HepG2 (cell line): Measurements from ENCODE around the gene ZNF12. TPM values are rescaled to one million over a fixed set of nuclear protein-coding genes. Genes with fewer than 3 reads are reported as not detected.

Source experiments
- ATAC-seq: fragments of 200-7000 bp; cut with Tn5 transposase; 3 replicates; pipeline ENCODE4 v1.9.1; 2020; ENCODE audit warnings: mild to moderate bottlenecking, moderate library complexity
- BruUV-seq: library from RNA; stranded (reverse); fragments of 400-500 nt; replicated peaks from 2 replicates; lab custom pipeline; 2021; lab: Mats Ljungman, UMichigan
- CTCF ChIA-PET: fragments of 300-600 bp; formaldehyde crosslinking; extraction: SDS; loops from one replicate; lab custom pipeline; 2021; ENCODE audit warnings: low total read pairs, inconsistent platforms, low intra/inter-chr PET ratio; lab: Yijun Ruan, JAX
- POLR2A ChIA-PET: fragments of 350-600 bp; sonication (Branson Sonifier 250); formaldehyde crosslinking; loops from one replicate; lab custom pipeline; 2020; ENCODE audit warnings: antibody characterized with exemption, inconsistent platforms; lab: Yijun Ruan, JAX
- DNase-seq: peaks from one replicate; pipeline ENCODE4 v3.0.0-alpha.2; 2015; ENCODE audit warnings: low spot score
- FAIRE-seq: peaks from 3 replicates; lab custom pipeline; 2011; peaks lifted over from hg19 to GRCh38; lab: Jason Lieb, UNC
- H2AFZ ChIP-seq: one replicate; pipeline ENCODE4 v1.6.1; 2011; ENCODE audit warnings: low read length, inconsistent platforms
- H3K27ac ChIP-seq: fragments of 300-600 bp; 3 replicates; pipeline ENCODE4 v1.8.0; 2011; ENCODE audit warnings: mixed run types, mild to moderate bottlenecking, mixed read lengths, low read length, inconsistent platforms; ENCODE audit not compliant: insufficient read depth; ENCODE audit errors: extremely low read length
- H3K27me3 ChIP-seq, 2 experiments: fragments of 200-600 bp in 1 of 2; 2 replicates in 1 of 2; 3 replicates in 1 of 2; pipeline versions ENCODE4 v1.6.0 to v1.8.0; 2011; ENCODE audit warnings: low read length in 2 of 2, mild to moderate bottlenecking in 2 of 2, moderate library complexity in 2 of 2, inconsistent platforms in 1 of 2; ENCODE audit not compliant: insufficient read depth in 2 of 2, control insufficient read depth in 1 of 2
- H3K36me3 ChIP-seq, 2 experiments: fragments of 200-600 bp in 1 of 2; replicated peaks in 1 of 2; 2 replicates in 1 of 2; 3 replicates in 1 of 2; pipeline versions ENCODE4 v1.5.1 to v1.8.0; 2011; ENCODE audit warnings: low read length in 2 of 2, inconsistent platforms in 1 of 2; ENCODE audit not compliant: insufficient read depth in 2 of 2, control insufficient read depth in 1 of 2
- H3K4me1 ChIP-seq: 2 replicates; pipeline ENCODE4 v1.5.1; 2012; ENCODE audit warnings: low read length, inconsistent platforms; ENCODE audit not compliant: insufficient read depth
- H3K4me2 ChIP-seq: 2 replicates; pipeline ENCODE4 v1.6.0; 2011; ENCODE audit warnings: low read depth, low read length, inconsistent platforms
- H3K4me3 ChIP-seq, 3 experiments: fragments of 200-600 bp in 1 of 3; sonication (generic), shearing (Covaris generic) in 1 of 3; replicated peaks in 1 of 3; 2 replicates each; pipeline ENCODE4 v1.5.1; 2011 to 2016; ENCODE audit warnings: low read length in 3 of 3, inconsistent platforms in 2 of 3, low read depth in 2 of 3, mild to moderate bottlenecking in 2 of 3, control low read depth in 1 of 3, mixed read lengths in 1 of 3; ENCODE audit not compliant: insufficient read depth in 1 of 3
- H3K79me2 ChIP-seq: one replicate; pipeline ENCODE4 v1.6.1; 2011; ENCODE audit warnings: low read length, inconsistent platforms; ENCODE audit not compliant: insufficient read depth
- H3K9ac ChIP-seq: 2 replicates; pipeline ENCODE4 v1.6.0; 2011; ENCODE audit warnings: mild to moderate bottlenecking, low read depth, low read length, inconsistent platforms; ENCODE audit not compliant: insufficient read depth
- H3K9me3 ChIP-seq: 2 replicates; pipeline ENCODE4 v1.5.1; 2012; ENCODE audit warnings: mild to moderate bottlenecking, low read length
- H4K20me1 ChIP-seq: 2 replicates; pipeline ENCODE4 v1.6.0; 2011; ENCODE audit warnings: inconsistent platforms, mild to moderate bottlenecking, low read length, moderate library complexity; ENCODE audit not compliant: insufficient read depth
- DR1 ChIP-seq: sonication (generic); formaldehyde crosslinking; IDR thresholded peaks from 2 replicates; pipeline ENCODE4 v1.8.0; 2021; ENCODE audit warnings: mild to moderate bottlenecking, missing genetic modification reagents, inconsistent platforms
- FOSL2 ChIP-seq: sonication (generic); formaldehyde crosslinking; IDR thresholded peaks from 2 replicates; pipeline ENCODE4 v1.4.0; 2020; ENCODE audit warnings: missing genetic modification reagents
- HDAC6 ChIP-seq: fragments of 200-600 bp; sonication (generic); IDR thresholded peaks from 2 replicates; pipeline ENCODE4 v1.7.0; 2017; ENCODE audit warnings: mild to moderate bottlenecking, antibody characterized with exemption, low read length, low read depth
- HNF4A ChIP-seq: sonication (generic); formaldehyde crosslinking; IDR thresholded peaks from 2 replicates; pipeline ENCODE4 v1.4.0; 2020; ENCODE audit warnings: missing genetic modification reagents
- HNRNPL ChIP-seq: fragments of 200-400 bp; formaldehyde crosslinking; IDR thresholded peaks from 2 replicates; pipeline ENCODE4 v1.6.1; 2017; ENCODE audit warnings: mild to moderate bottlenecking, low read depth, low read length
- MAFK ChIP-seq, 2 experiments: IDR thresholded peaks in 1 of 2; conservative IDR thresholded peaks in 1 of 2; 2 replicates each; pipeline ENCODE4 v1.6.1; 2011; ENCODE audit warnings: improper control_type of control experiment in 2 of 2, low read length in 2 of 2
- MLLT10 ChIP-seq: sonication (generic); formaldehyde crosslinking; IDR thresholded peaks from 2 replicates; pipeline ENCODE4 v1.4.0; 2020; ENCODE audit warnings: missing genetic modification reagents
- MTF2 ChIP-seq: sonication (generic); formaldehyde crosslinking; IDR thresholded peaks from 2 replicates; pipeline ENCODE4 v1.5.0; 2020; ENCODE audit warnings: missing genetic modification reagents, borderline replicate concordance
- MXI1 ChIP-seq: IDR thresholded peaks from 3 replicates; pipeline ENCODE4 v1.6.1; 2012; ENCODE audit warnings: low read depth, low read length, inconsistent platforms, borderline replicate concordance
- MYNN ChIP-seq: sonication (generic); formaldehyde crosslinking; IDR thresholded peaks from 2 replicates; pipeline ENCODE4 v1.4.0; 2020; ENCODE audit warnings: mild to moderate bottlenecking, low read depth, missing genetic modification reagents
- SNAI1 ChIP-seq: sonication (generic); formaldehyde crosslinking; IDR thresholded peaks from 2 replicates; pipeline ENCODE4 v1.5.0; 2020; ENCODE audit warnings: mild to moderate bottlenecking, missing genetic modification reagents, borderline replicate concordance
- ZNF670 ChIP-seq: sonication (generic); formaldehyde crosslinking; IDR thresholded peaks from 2 replicates; pipeline ENCODE4 v1.8.0; 2022; ENCODE audit warnings: mild to moderate bottlenecking, missing genetic modification reagents, borderline replicate concordance
- ZNF749 ChIP-seq: sonication (generic); formaldehyde crosslinking; IDR thresholded peaks from 2 replicates; pipeline ENCODE4 v1.8.0; 2022; ENCODE audit warnings: mild to moderate bottlenecking, missing genetic modification reagents, moderate library complexity, borderline replicate concordance
- ZNF782 ChIP-seq: sonication (generic); formaldehyde crosslinking; IDR thresholded peaks from 2 replicates; pipeline ENCODE4 v1.4.0; 2020; ENCODE audit warnings: missing genetic modification reagents, mild to moderate bottlenecking, borderline replicate concordance
- WGBS: methylation state at CpG from one replicate; pipeline ENCODE4 v1.1.6; 2017; ENCODE audit warnings: low lambda C conversion rate; 5-methylcytosine and 5-hydroxymethylcytosine counted together
- in situ Hi-C: cut with HindIII; loops from 2 replicates; pipeline ENCODE4 v1.10.0; 2017; ENCODE audit warnings: low pct_unique_long_range_greater_than_20kb; ENCODE audit not compliant: extremely low pct_ligation_motif_present
- intact Hi-C: fragments of 100-400 bp; cut with micrococcal nuclease; formaldehyde crosslinking; loops from one replicate; pipeline ENCODE4 v1.10.0; 2022; ENCODE audit not compliant: unreplicated experiment
- polyA plus RNA-seq, 8 experiments: library from polyadenylated mRNA; depleted of rRNA in 3 of 8; stranded (reverse) in 7 of 8; unstranded in 1 of 8; fragments of >200 nt; fragmentation: Illumina TruSeq in 4 of 8; extraction: Trizol in 4 of 8; gene quantifications; 2 replicates each; pipeline versions ENCODE4 v1.2.1 to v1.2.3, GENCODE V29; 2011 to 2016; ENCODE audit warnings: low read depth in 4 of 8, missing spikeins in 1 of 8, mixed read lengths in 1 of 8; ENCODE audit not compliant: insufficient read depth in 1 of 8
- total RNA-seq, 5 experiments: library from RNA; depleted of rRNA; stranded (reverse); fragments of >200 nt; fragmentation: Illumina TruSeq; extraction: Trizol; gene quantifications; 2 replicates each; pipeline ENCODE4 v1.2.3, GENCODE V29; 2016; ENCODE audit warnings: low read depth in 1 of 5
- TF ChIP-seq, protein P1 (sequence below): sonication (generic); formaldehyde crosslinking; IDR thresholded peaks from 2 replicates; pipeline ENCODE4 v1.4.0; 2020; ENCODE audit warnings: missing genetic modification reagents, borderline replicate concordance
- TF ChIP-seq, protein P2 (sequence below): sonication (generic); formaldehyde crosslinking; IDR thresholded peaks from 2 replicates; pipeline ENCODE4 v1.5.0; 2020; ENCODE audit warnings: mild to moderate bottlenecking, missing genetic modification reagents

Gene ZNF12
- total and polyA plus RNA-seq, 2 of the 13 experiments (the other 11 are each of a cell fraction or from before 2014, with no cell fraction given), result 21.4 to 22.8 TPM

DNA sequence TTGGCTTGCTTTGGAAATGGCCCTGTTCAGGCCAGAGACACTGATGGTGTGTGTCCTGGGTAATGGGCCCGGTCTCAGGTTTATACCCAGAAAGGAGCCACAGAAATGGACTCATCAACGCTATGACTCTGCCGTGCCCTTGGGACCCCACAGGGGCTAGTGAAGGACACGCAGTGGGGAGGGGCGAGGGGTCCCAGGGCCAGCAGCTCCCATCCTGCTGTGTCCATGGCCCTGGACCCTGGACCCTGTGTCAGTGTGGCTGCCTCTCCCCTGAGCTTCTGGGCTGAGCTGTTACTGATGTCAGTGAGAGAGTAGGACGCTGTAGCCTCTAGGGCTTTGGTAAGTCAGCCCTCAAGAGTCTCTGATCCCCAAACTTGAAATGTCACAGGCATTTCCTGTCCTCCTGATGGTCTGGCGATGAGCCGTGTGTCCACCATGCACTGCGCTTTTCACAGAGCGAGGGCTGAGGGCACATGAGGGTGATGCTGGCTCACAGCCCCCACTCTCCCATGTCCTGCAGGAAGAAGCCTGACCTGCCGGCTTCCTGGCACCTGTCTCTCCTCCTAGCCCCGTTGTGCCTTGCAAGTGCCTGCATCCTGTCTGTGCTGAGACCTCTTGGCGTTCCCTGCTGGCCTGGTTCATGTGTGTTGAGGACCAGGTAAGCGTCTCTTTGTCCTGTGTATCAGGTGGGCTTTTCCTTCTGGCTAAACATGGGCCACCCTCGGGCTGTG is 65.3 kb downstream of the ZNF12 start (continued):
- TF ChIP-seq, protein P1, sequence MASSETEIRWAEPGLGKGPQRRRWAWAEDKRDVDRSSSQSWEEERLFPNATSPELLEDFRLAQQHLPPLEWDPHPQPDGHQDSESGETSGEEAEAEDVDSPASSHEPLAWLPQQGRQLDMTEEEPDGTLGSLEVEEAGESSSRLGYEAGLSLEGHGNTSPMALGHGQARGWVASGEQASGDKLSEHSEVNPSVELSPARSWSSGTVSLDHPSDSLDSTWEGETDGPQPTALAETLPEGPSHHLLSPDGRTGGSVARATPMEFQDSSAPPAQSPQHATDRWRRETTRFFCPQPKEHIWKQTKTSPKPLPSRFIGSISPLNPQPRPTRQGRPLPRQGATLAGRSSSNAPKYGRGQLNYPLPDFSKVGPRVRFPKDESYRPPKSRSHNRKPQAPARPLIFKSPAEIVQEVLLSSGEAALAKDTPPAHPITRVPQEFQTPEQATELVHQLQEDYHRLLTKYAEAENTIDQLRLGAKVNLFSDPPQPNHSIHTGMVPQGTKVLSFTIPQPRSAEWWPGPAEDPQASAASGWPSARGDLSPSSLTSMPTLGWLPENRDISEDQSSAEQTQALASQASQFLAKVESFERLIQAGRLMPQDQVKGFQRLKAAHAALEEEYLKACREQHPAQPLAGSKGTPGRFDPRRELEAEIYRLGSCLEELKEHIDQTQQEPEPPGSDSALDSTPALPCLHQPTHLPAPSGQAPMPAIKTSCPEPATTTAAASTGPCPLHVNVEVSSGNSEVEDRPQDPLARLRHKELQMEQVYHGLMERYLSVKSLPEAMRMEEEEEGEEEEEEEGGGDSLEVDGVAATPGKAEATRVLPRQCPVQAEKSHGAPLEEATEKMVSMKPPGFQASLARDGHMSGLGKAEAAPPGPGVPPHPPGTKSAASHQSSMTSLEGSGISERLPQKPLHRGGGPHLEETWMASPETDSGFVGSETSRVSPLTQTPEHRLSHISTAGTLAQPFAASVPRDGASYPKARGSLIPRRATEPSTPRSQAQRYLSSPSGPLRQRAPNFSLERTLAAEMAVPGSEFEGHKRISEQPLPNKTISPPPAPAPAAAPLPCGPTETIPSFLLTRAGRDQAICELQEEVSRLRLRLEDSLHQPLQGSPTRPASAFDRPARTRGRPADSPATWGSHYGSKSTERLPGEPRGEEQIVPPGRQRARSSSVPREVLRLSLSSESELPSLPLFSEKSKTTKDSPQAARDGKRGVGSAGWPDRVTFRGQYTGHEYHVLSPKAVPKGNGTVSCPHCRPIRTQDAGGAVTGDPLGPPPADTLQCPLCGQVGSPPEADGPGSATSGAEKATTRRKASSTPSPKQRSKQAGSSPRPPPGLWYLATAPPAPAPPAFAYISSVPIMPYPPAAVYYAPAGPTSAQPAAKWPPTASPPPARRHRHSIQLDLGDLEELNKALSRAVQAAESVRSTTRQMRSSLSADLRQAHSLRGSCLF (CRISPR knock-in tag), result no peak
- TF ChIP-seq FOSL2 (CRISPR knock-in tag) (no peak), HDAC6 (no peak), HNF4A (CRISPR knock-in tag) (peak; percentile 53)

DNA sequence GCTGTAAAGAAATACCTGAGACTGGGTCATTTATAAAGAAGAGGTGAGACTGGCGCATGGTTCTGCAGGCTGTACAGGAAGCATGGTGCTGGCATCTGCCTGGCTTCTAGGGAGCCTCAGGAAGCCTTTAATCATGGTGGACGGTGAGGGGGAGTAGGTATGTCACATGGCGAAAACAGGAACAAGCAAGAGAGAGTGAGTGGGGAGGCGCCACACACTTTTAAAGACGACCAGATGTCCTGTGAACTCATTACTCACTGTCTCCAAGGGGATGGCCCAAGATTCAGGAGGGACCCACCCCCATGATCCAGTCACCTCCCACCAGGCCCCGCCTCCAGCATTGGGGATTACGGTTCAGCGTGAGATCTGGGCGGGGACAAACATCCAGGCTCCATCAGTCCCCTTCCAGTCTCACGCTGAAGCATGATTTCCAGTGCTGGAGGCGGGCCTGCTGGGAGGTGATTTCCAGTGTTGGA is 66.5 kb downstream of the ZNF12 start:
- in situ Hi-C loops (no loop called here), intact Hi-C loops (no loop called here)
- no peak for FAIRE-seq
- no peaks in the 10 kb centered on the region for H4K20me1 ChIP-seq
- ATAC-seq, result no peak
- ChIA-PET POLR2A (interaction anchor here (0.6 kb wide), 1 partner anchor 50 kb away, joined by 5 read pairs; no protein-coding TSS in a partner anchor), CTCF (no interaction called here)
- no peak overlapping the region for H3K27ac ChIP-seq
- H3K4me1 ChIP-seq, result peaks cover 31% of the 10 kb centered on the region
- peaks cover 19 to 33% of the 10 kb centered on the region in 2 experiments; a peak in 4 of 5 replicates for H3K36me3 ChIP-seq
- 97% methylated on average over 10 of the region's 11 CpGs for WGBS
- no peak overlapping the region for H3K4me3 ChIP-seq
- H3K9ac ChIP-seq, result no peak overlapping the region
- H3K79me2 ChIP-seq, result peaks cover 13% of the 10 kb centered on the region
- no peaks in the 10 kb centered on the region for H3K9me3 ChIP-seq
- no peak overlapping the region for H2AFZ ChIP-seq
- H3K27me3 ChIP-seq, result no peaks in the 10 kb centered on the region
- BruUV-seq, result no TSS peak
- H3K4me2 ChIP-seq, result no peak overlapping the region
- DNase-seq, result no peak
- TF ChIP-seq MTF2 (CRISPR knock-in tag), result no peak
- no peak for TF ChIP-seq ZNF670 (CRISPR knock-in tag)
- no peak for TF ChIP-seq SNAI1 (CRISPR knock-in tag)
- TF ChIP-seq ZNF749 (CRISPR knock-in tag), result no peak
- TF ChIP-seq ZNF782 (CRISPR knock-in tag), result no peak
- TF ChIP-seq, protein P2, sequence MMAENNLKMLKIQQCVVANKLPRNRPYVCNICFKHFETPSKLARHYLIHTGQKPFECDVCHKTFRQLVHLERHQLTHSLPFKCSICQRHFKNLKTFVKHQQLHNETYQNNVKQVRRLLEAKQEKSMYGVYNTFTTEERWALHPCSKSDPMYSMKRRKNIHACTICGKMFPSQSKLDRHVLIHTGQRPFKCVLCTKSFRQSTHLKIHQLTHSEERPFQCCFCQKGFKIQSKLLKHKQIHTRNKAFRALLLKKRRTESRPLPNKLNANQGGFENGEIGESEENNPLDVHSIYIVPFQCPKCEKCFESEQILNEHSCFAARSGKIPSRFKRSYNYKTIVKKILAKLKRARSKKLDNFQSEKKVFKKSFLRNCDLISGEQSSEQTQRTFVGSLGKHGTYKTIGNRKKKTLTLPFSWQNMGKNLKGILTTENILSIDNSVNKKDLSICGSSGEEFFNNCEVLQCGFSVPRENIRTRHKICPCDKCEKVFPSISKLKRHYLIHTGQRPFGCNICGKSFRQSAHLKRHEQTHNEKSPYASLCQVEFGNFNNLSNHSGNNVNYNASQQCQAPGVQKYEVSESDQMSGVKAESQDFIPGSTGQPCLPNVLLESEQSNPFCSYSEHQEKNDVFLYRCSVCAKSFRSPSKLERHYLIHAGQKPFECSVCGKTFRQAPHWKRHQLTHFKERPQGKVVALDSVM (CRISPR knock-in tag), result no peak
- no peak for TF ChIP-seq MLLT10 (CRISPR knock-in tag)
- no peak for TF ChIP-seq DR1
- no peak for TF ChIP-seq MYNN
- TF ChIP-seq MXI1, result no peak
- TF ChIP-seq MAFK (conservative IDR thresholded peaks at IDR 0.05 in 1 of 2, IDR thresholded peaks at IDR 0.05 in 1 of 2; ENCODE audit: low read length in 2 of 2), result no peak
- no peak for TF ChIP-seq HNRNPL
